ENCODE results near the gene KANSL1.

DNA sequence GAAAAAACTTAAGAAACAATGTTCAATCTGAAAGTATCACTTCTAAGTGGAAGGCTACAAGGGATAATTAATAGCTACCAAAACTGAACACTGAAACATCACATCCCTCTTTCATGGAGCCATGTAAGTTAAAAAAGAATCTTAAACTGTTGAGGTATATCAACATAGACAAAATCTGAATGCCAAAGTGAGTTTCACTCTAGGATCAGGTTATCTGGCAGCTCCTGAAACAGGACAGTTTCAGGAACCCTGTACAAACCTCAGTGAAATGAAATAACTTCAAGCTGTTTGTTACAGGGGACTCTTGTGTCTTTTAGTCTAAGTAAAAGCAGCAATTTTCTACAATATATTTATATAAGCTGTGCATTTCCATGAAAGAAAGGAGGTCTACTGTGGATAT is 73.2 kb downstream of the KANSL1 start:
- TF ChIP-seq, protein P1, sequence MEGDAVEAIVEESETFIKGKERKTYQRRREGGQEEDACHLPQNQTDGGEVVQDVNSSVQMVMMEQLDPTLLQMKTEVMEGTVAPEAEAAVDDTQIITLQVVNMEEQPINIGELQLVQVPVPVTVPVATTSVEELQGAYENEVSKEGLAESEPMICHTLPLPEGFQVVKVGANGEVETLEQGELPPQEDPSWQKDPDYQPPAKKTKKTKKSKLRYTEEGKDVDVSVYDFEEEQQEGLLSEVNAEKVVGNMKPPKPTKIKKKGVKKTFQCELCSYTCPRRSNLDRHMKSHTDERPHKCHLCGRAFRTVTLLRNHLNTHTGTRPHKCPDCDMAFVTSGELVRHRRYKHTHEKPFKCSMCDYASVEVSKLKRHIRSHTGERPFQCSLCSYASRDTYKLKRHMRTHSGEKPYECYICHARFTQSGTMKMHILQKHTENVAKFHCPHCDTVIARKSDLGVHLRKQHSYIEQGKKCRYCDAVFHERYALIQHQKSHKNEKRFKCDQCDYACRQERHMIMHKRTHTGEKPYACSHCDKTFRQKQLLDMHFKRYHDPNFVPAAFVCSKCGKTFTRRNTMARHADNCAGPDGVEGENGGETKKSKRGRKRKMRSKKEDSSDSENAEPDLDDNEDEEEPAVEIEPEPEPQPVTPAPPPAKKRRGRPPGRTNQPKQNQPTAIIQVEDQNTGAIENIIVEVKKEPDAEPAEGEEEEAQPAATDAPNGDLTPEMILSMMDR (IDR thresholded peaks at IDR 0.05), result no peak
- no peak for TF ChIP-seq POLR2A (IDR thresholded peaks at IDR 0.05)
